H1 (cell line): ENCODE data around the gene CP. TPM values are rescaled to one million over a fixed set of nuclear protein-coding genes. Genes with fewer than 3 reads are reported as not detected.

Experiments
- CTCF ChIA-PET: fragments of 300-600 bp; sonication (Branson Sonifier 250); formaldehyde crosslinking; loops from one replicate; lab custom pipeline; 2021; ENCODE audit not compliant: partially characterized antibody; lab: Charles Lee
- POLR2A ChIA-PET: fragments of 300-600 bp; sonication (Branson Sonifier 250); formaldehyde crosslinking; loops from one replicate; lab custom pipeline; 2021; ENCODE audit warnings: inconsistent platforms; ENCODE audit not compliant: partially characterized antibody; lab: Charles Lee
- DNase-seq, 2 experiments: peaks; one replicate each; pipeline versions ENCODE4 v3.0.0 to v3.0.0-alpha.2; 2010 to 2022; ENCODE audit warnings: low spot score in 2 of 2, low read depth in 1 of 2, mixed read lengths in 1 of 2
- FAIRE-seq: peaks from 2 replicates; lab custom pipeline; 2011; peaks lifted over from hg19 to GRCh38; lab: Jason Lieb, UNC
- H2AFZ ChIP-seq: 2 replicates; pipeline ENCODE4 v1.8.1; 2012; ENCODE audit warnings: low read length, inconsistent platforms
- H2AK5ac ChIP-seq: 2 replicates; pipeline ENCODE4 v1.6.1; 2013; ENCODE audit warnings: low read depth, low read length
- H2BK120ac ChIP-seq: replicated peaks from 2 replicates; pipeline ENCODE3; 2013; ENCODE audit warnings: low read depth, low read length, inconsistent platforms
- H2BK12ac ChIP-seq: 2 replicates; pipeline ENCODE4 v1.6.1; 2013; ENCODE audit warnings: low read depth, low read length
- H2BK15ac ChIP-seq: 2 replicates; pipeline ENCODE4 v1.6.1; 2013; ENCODE audit warnings: low read length
- H2BK20ac ChIP-seq: 2 replicates; pipeline ENCODE4 v1.6.1; 2013; ENCODE audit warnings: low read length
- H2BK5ac ChIP-seq: 2 replicates; pipeline ENCODE4 v1.6.1; 2013; ENCODE audit warnings: low read depth, low read length
- H3K14ac ChIP-seq: 2 replicates; pipeline ENCODE4 v1.6.1; 2013; ENCODE audit warnings: inconsistent platforms; ENCODE audit not compliant: insufficient read length
- H3K18ac ChIP-seq: 2 replicates; pipeline ENCODE4 v1.6.1; 2013; ENCODE audit warnings: low read length; ENCODE audit errors: extremely low read depth
- H3K23ac ChIP-seq: 2 replicates; pipeline ENCODE4 v1.6.1; 2013; ENCODE audit warnings: inconsistent platforms; ENCODE audit not compliant: insufficient read length
- H3K23me2 ChIP-seq: 2 replicates; pipeline ENCODE4 v1.6.1; 2013; ENCODE audit warnings: low read depth, low read length
- H3K27ac ChIP-seq: 2 replicates; pipeline ENCODE4 v1.6.1; 2011; ENCODE audit warnings: low read depth, low read length, inconsistent platforms
- H3K27me3 ChIP-seq, 4 experiments: replicated peaks in 1 of 4; 1 replicate in 1 of 4; 2 replicates in 3 of 4; pipeline versions ENCODE4 v1.6.1 to v1.8.1; 2011 to 2013; ENCODE audit warnings: low read length in 3 of 4, mild to moderate bottlenecking in 3 of 4, inconsistent platforms in 2 of 4, mixed read lengths in 2 of 4, moderate library complexity in 1 of 4; ENCODE audit not compliant: control insufficient read depth in 3 of 4, insufficient read depth in 3 of 4; ENCODE audit errors: extremely low read depth in 1 of 4
- H3K36me3 ChIP-seq, 4 experiments: 2 replicates each; pipeline versions ENCODE4 v1.6.1 to v1.8.1; 2011 to 2013; ENCODE audit warnings: mild to moderate bottlenecking in 4 of 4, low read length in 3 of 4, moderate library complexity in 2 of 4, control low read depth in 1 of 4, inconsistent platforms in 1 of 4; ENCODE audit not compliant: insufficient read depth in 4 of 4, control insufficient read depth in 2 of 4
- H3K4ac ChIP-seq: replicated peaks from 2 replicates; pipeline ENCODE3; 2013; ENCODE audit warnings: low read length, low read depth, mixed read lengths, inconsistent platforms; ENCODE audit not compliant: insufficient read length
- H3K4me1 ChIP-seq, 4 experiments: replicated peaks in 1 of 4; 1 replicate in 1 of 4; 2 replicates in 3 of 4; pipeline versions ENCODE4 v1.6.1 to v1.8.1; 2011 to 2013; ENCODE audit warnings: low read length in 3 of 4, inconsistent platforms in 2 of 4, mixed read lengths in 1 of 4; ENCODE audit not compliant: insufficient read depth in 4 of 4, control insufficient read depth in 3 of 4
- H3K4me2 ChIP-seq, 2 experiments: 2 replicates each; pipeline versions ENCODE4 v1.6.1 to v1.8.1; 2011 to 2013; ENCODE audit warnings: low read depth in 2 of 2, low read length in 2 of 2, control low read depth in 1 of 2, inconsistent platforms in 1 of 2, mild to moderate bottlenecking in 1 of 2; ENCODE audit not compliant: insufficient read depth in 1 of 2
- H3K4me3 ChIP-seq, 4 experiments: fragments of 200-600, 300-600 bp in 1 of 4; sonication (generic), shearing (Covaris generic), sonication (Bioruptor Twin) in 1 of 4; 2 replicates each; pipeline versions ENCODE4 v1.5.1 to v1.8.1; 2011 to 2016; ENCODE audit warnings: low read length in 4 of 4, low read depth in 3 of 4, control low read depth in 2 of 4, inconsistent platforms in 2 of 4, mild to moderate bottlenecking in 2 of 4, mixed read lengths in 1 of 4, moderate library complexity in 1 of 4; ENCODE audit not compliant: insufficient read depth in 2 of 4; ENCODE audit errors: extremely low read depth in 1 of 4
- H3K56ac ChIP-seq: replicated peaks from 2 replicates; pipeline ENCODE3; 2013; ENCODE audit warnings: low read depth, mild to moderate bottlenecking, mixed read lengths, low read length, inconsistent platforms; ENCODE audit not compliant: insufficient read length
- H3K79me1 ChIP-seq: 2 replicates; pipeline ENCODE4 v1.6.1; 2013; ENCODE audit warnings: low read depth, low read length, control low read depth
- H3K79me2 ChIP-seq, 2 experiments: 2 replicates each; pipeline versions ENCODE4 v1.6.1 to v1.8.1; 2012 to 2013; ENCODE audit warnings: low read length in 2 of 2, mild to moderate bottlenecking in 2 of 2, inconsistent platforms in 1 of 2; ENCODE audit not compliant: insufficient read depth in 2 of 2, control insufficient read depth in 1 of 2
- H3K9ac ChIP-seq, 4 experiments: replicated peaks in 1 of 4; 1 replicate in 1 of 4; 2 replicates in 3 of 4; pipeline versions ENCODE4 v1.6.1 to v1.8.1; 2011 to 2013; ENCODE audit warnings: low read depth in 3 of 4, low read length in 3 of 4, control low read depth in 2 of 4, mild to moderate bottlenecking in 2 of 4, moderate library complexity in 2 of 4, inconsistent platforms in 1 of 4; ENCODE audit errors: extremely low read depth in 1 of 4
- H3K9me3 ChIP-seq, 2 experiments: 2 replicates each; pipeline versions ENCODE4 v1.6.1 to v1.8.1; 2012 to 2013; ENCODE audit warnings: mild to moderate bottlenecking in 2 of 2, moderate library complexity in 2 of 2, control low read depth in 1 of 2, inconsistent platforms in 1 of 2, low read depth in 1 of 2, low read length in 1 of 2, mixed read lengths in 1 of 2; ENCODE audit not compliant: insufficient read depth in 2 of 2
- H4K20me1 ChIP-seq, 2 experiments: replicated peaks in 1 of 2; 2 replicates each; pipeline versions ENCODE3 to v1.8.1; 2011 to 2013; ENCODE audit warnings: inconsistent platforms in 2 of 2, low read length in 2 of 2, mild to moderate bottlenecking in 1 of 2; ENCODE audit not compliant: insufficient read depth in 2 of 2, control insufficient read depth in 1 of 2
- H4K5ac ChIP-seq: 2 replicates; pipeline ENCODE4 v1.6.1; 2013; ENCODE audit warnings: low read length, low read depth, mixed read lengths, inconsistent platforms; ENCODE audit not compliant: insufficient read length
- H4K8ac ChIP-seq: 2 replicates; pipeline ENCODE4 v1.8.0; 2013; ENCODE audit warnings: mild to moderate bottlenecking, moderate library complexity, low read length, inconsistent platforms; ENCODE audit not compliant: insufficient read depth; ENCODE audit errors: extremely low read depth
- H4K91ac ChIP-seq: replicated peaks from 2 replicates; pipeline ENCODE3; 2013; ENCODE audit warnings: low read length, mixed read lengths, inconsistent platforms; ENCODE audit not compliant: insufficient read length
- ASH2L ChIP-seq: fragments of 200-600, 300-600 bp; sonication (generic); IDR thresholded peaks from one replicate; pipeline ENCODE4 v1.7.1; 2017; ENCODE audit warnings: low read length
- BACH1 ChIP-seq: IDR thresholded peaks from 2 replicates; pipeline ENCODE4 v1.6.1; 2012; ENCODE audit warnings: low read length, improper control_type of control experiment
- BRCA1 ChIP-seq: IDR thresholded peaks from 2 replicates; pipeline ENCODE4 v1.6.1; 2012; ENCODE audit warnings: low read depth, low read length, improper control_type of control experiment
- EGR1 ChIP-seq: IDR thresholded peaks from 2 replicates; pipeline ENCODE4 v1.6.1; 2011; ENCODE audit warnings: low read depth, low read length, borderline replicate concordance
- KDM4A ChIP-seq: IDR thresholded peaks from one replicate; pipeline ENCODE4 v1.7.1; 2012; ENCODE audit warnings: low read depth, mild to moderate bottlenecking, moderate library complexity, low read length, inconsistent platforms; ENCODE audit not compliant: severe bottlenecking
- POLR2AphosphoS5 ChIP-seq: IDR thresholded peaks from 2 replicates; pipeline ENCODE4 v1.6.1; 2011; ENCODE audit warnings: low read depth, low read length
- RXRA ChIP-seq: IDR thresholded peaks from 2 replicates; pipeline ENCODE4 v1.6.1; 2011; ENCODE audit warnings: low read depth, mild to moderate bottlenecking, low read length, moderate library complexity; ENCODE audit not compliant: insufficient read depth
- SP1 ChIP-seq: IDR thresholded peaks from 2 replicates; pipeline ENCODE4 v1.6.1; 2011; ENCODE audit warnings: low read depth, low read length
- TEAD4 ChIP-seq: IDR thresholded peaks from 2 replicates; pipeline ENCODE4 v1.6.1; 2012; ENCODE audit warnings: low read depth, low read length, inconsistent platforms, mixed read lengths
- WGBS, 2 experiments: shearing (Covaris generic) in 1 of 2; methylation state at CpG; one replicate each; pipeline versions ENCODE4 v1.1.6 to v1.1.7; 2013 to 2015; ENCODE audit warnings: low lambda C conversion rate in 2 of 2, mixed read lengths in 2 of 2, inconsistent platforms in 1 of 2, low coverage in 1 of 2, missing lambda C conversion rate in 1 of 2; ENCODE audit not compliant: insufficient replicate concordance in 2 of 2, insufficient coverage in 1 of 2, insufficient read length in 1 of 2; ENCODE audit errors: extremely low coverage in 1 of 2, missing lambda C conversion rate in 1 of 2; 5-methylcytosine and 5-hydroxymethylcytosine counted together
- polyA plus RNA-seq, 7 experiments: library from polyadenylated mRNA; depleted of rRNA in 3 of 7; stranded (reverse) in 5 of 7; unstranded in 2 of 7; fragments of >200 nt in 5 of 7; fragments of 200-250 nt in 2 of 7; gene quantifications; 1 replicate in 5 of 7; 2 replicates in 1 of 7; 4 replicates in 1 of 7; pipeline versions ENCODE4 v1.2.1 to v1.2.3, GENCODE V29; 2011 to 2013; ENCODE audit warnings: missing spikeins in 2 of 7, mixed read lengths in 2 of 7
- total RNA-seq: library from RNA; stranded (reverse); fragmentation: NEBNext Ultra II Directional; extraction: Animal tissue kit (Norgen Biotek cat#: 25700); gene quantifications from 2 replicates; pipeline ENCODE4 v1.2.1, GENCODE V29; 2021
- TF ChIP-seq, protein P1 (sequence below), 3 experiments: IDR thresholded peaks; 1 replicate in 2 of 3; 2 replicates in 1 of 3; pipeline versions ENCODE4 v1.5.1 to v1.6.1; 2011; ENCODE audit warnings: low read length in 3 of 3, mild to moderate bottlenecking in 3 of 3, inconsistent platforms in 2 of 3, low read depth in 1 of 3, moderate library complexity in 1 of 3; ENCODE audit not compliant: insufficient read depth in 1 of 3; ENCODE audit errors: control extremely low read depth in 1 of 3

The CP gene
- total and polyA plus RNA-seq, 2 of the 8 experiments (the other 6 are each of a cell fraction or from before 2014, with no cell fraction given), result 0.32 to 2.6 TPM

DNA sequence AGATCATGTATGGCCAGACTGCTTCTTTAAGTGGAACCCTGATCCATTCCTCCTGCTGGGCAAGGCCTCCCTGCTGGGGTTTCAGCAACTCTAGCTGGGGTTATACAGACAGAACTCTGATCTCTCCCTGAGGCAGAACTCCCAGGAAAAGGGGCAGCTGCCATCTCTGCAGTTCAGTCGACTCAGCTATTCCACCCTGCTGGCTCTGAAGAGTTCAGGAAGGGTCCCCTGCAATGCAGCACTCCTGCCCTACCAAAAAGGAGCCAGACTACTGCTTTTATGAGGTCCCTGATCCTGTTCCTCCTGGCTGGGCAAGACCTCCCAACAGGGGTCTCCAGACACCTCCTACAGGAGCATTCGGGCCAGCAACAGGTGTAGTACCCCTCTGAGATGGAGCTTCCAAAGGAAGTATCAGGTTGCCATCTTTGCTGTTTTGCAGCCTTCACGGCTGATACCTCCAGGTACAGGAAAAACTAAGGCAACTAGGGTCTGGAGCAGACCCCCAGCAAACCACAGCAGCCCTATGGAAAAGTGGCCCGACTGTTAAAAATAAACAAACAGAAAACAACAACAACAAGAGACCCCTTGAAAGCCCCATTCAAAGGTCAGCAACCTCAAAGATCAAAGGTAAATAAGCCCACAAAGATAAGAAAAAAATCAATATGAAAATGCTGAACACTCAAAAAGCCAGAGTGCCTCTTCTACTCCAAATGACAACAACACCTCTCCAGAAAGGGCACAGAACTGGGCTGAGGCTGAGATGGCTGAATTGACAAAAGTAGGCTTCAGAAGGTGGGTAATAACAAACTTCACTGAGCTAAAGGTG lies 14.2 kb upstream of the CP start:
- Histone ChIP-seq H3K27ac (no peak overlapping the region), H4K5ac (no peak overlapping the region), H3K4me3 (no peak overlapping the region), H3K9me3 (no peaks in the 10 kb centered on the region), H3K79me1 (no peaks in the 10 kb centered on the region), H3K18ac (no peak overlapping the region; the same call in 1 of the 2 replicates), H4K20me1 (no peaks in the 10 kb centered on the region), H2BK5ac (no peak overlapping the region), H3K4me1 (peaks cover 0 to 6% (median 4%) of the 10 kb centered on the region in 4 experiments; a peak in 4 of 7 replicates), H3K4me2 (no peak overlapping the region), H4K8ac (no peak overlapping the region), H4K91ac (no peak overlapping the region), H3K56ac (no peak overlapping the region), H3K4ac (no peak overlapping the region), H3K36me3 (no peaks in the 10 kb centered on the region; a peak in 1 of 8 replicates), H3K9ac (no peak overlapping the region), H3K79me2 (no peaks in the 10 kb centered on the region), H3K23me2 (no peaks in the 10 kb centered on the region; the same call in 1 of the 2 replicates), H3K27me3 (0 out of 7 replicates have a peak, but pooled peaks cover 0 to 2% (median 0%) of the 10 kb centered on the region in 4 experiments), H2BK15ac (peak overlapping the region; percentile 40; the same call in 1 of the 2 replicates), H2BK12ac (peak overlapping the region; percentile 77; the same call in 1 of the 2 replicates), H2BK120ac (peak overlapping the region; percentile 2), H2BK20ac (peak overlapping the region; percentile 77), H3K23ac (no peak overlapping the region), H3K14ac (no peak overlapping the region), H2AK5ac (no peak overlapping the region), H2AFZ (0 out of 2 replicates have a peak overlapping the region, but pooled peaks have one; percentile 5)
- WGBS, 2 experiments, result 93% methylated on average over 4 of the region's 4 CpGs; no CpG with 5 or more reads in 1 of the 2 experiments
- POLR2A ChIA-PET, result interaction anchor here (0.9 to 1.1 kb wide), 3 partner anchors 10 to 20 kb away, joined by 3 read pairs; no protein-coding TSS in a partner anchor
- FAIRE-seq (no peak), DNase-seq (no peak)
- CTCF ChIA-PET, result interaction anchor here (0.6 to 3.0 kb wide), 5 partner anchors 32 to 355 kb away, joined by 3 to 9 read pairs (median 3); no protein-coding TSS in a partner anchor
- TF ChIP-seq POLR2AphosphoS5 (no peak), BRCA1 (no peak), BACH1 (no peak), RXRA (no peak), TEAD4 (no peak), KDM4A (no peak), SP1 (no peak), EGR1 (no peak), ASH2L (no peak)
- TF ChIP-seq, protein P1, sequence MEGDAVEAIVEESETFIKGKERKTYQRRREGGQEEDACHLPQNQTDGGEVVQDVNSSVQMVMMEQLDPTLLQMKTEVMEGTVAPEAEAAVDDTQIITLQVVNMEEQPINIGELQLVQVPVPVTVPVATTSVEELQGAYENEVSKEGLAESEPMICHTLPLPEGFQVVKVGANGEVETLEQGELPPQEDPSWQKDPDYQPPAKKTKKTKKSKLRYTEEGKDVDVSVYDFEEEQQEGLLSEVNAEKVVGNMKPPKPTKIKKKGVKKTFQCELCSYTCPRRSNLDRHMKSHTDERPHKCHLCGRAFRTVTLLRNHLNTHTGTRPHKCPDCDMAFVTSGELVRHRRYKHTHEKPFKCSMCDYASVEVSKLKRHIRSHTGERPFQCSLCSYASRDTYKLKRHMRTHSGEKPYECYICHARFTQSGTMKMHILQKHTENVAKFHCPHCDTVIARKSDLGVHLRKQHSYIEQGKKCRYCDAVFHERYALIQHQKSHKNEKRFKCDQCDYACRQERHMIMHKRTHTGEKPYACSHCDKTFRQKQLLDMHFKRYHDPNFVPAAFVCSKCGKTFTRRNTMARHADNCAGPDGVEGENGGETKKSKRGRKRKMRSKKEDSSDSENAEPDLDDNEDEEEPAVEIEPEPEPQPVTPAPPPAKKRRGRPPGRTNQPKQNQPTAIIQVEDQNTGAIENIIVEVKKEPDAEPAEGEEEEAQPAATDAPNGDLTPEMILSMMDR (IDR thresholded peaks at IDR 0.05; ENCODE audit: control extremely low read depth in 1 of 3, insufficient read depth in 1 of 3, low read depth in 1 of 3, low read length in 3 of 3), result no peak
